ENCODE results near the gene ZCWPW1.
A peak's percentile ranks its signal among the peaks of the same experiment; 100 is the strongest.

Gene ZCWPW1

DNA sequence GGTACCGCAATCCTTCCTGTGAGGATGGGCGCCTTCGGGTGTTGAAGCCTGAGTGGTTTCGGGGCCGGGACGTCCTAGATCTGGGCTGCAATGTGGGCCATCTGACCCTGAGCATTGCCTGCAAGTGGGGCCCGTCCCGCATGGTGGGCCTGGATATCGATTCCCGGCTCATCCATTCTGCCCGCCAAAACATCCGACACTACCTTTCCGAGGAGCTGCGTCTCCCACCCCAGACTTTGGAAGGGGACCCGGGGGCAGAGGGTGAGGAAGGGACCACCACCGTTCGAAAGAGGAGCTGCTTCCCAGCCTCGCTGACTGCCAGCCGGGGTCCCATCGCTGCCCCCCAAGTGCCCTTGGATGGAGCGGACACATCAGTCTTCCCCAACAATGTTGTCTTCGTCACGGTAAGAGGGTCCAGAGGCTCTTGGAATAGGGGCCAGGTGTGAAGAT, 2.8 kb upstream of the ZCWPW1 start:
- peak overlapping the region; percentile 23 for H3K4ac ChIP-seq (ENCODE audit: low read length)
- H3K9me3 ChIP-seq (replicated peaks in 1 of 2; ENCODE audit: control insufficient read depth in 2 of 2, insufficient read depth in 1 of 2, low read depth in 1 of 2, low read length in 2 of 2), result peaks cover 4% of the 10 kb centered on the region in 2 donors
- no CpG with 5 or more reads among the region's 23 CpGs for WGBS, 2 donors (ENCODE audit: extremely low coverage in 2 of 2, insufficient read length in 2 of 2, insufficient replicate concordance in 1 of 2)
- no peak overlapping the region for H2AFZ ChIP-seq (ENCODE audit: low read length)
- peaks cover 0 to 2% (median 0%) of the 10 kb centered on the region in 3 experiments for H3K27me3 ChIP-seq (ENCODE audit: control insufficient read depth in 3 of 3, insufficient read depth in 3 of 3, low read depth in 1 of 3, low read length in 3 of 3)
- no peak overlapping the region for H2BK120ac ChIP-seq (ENCODE audit: low read depth, low read length)
- peaks cover 26 to 30% of the 10 kb centered on the region in 2 donors for H3K4me1 ChIP-seq (ENCODE audit: control insufficient read depth in 2 of 2, insufficient read depth in 1 of 2, low read depth in 1 of 2, low read length in 2 of 2)
- H2BK5ac ChIP-seq (ENCODE audit: low read length), result peak overlapping the region; percentile 96
- peak overlapping the region in 1 of 2 donors; percentile 68 for H3K4me3 ChIP-seq (ENCODE audit: low read length in 2 of 2)
- H3K36me3 ChIP-seq (replicated peaks in 1 of 2; ENCODE audit: control insufficient read depth in 2 of 2, insufficient read depth in 2 of 2, low read length in 2 of 2), result peaks cover 28 to 55% of the 10 kb centered on the region in 2 donors
- peaks cover 16% of the 10 kb centered on the region for H3K79me1 ChIP-seq (ENCODE audit: low read depth, low read length)
- H2AK5ac ChIP-seq (ENCODE audit: low read depth, low read length), result peak overlapping the region; percentile 100
- no peak for DNase-seq (ENCODE audit: low spot score)
- no peak overlapping the region for H3K4me2 ChIP-seq (ENCODE audit: insufficient read depth, low read length, poor library complexity, severe bottlenecking)
- H2BK15ac ChIP-seq (ENCODE audit: low read length), result no peak overlapping the region
- peak overlapping the region; percentile 75 for H4K8ac ChIP-seq (ENCODE audit: low read depth, low read length)
- no peak overlapping the region for H3K14ac ChIP-seq (ENCODE audit: low read length)
- no peak overlapping the region for H3K27ac ChIP-seq (replicated peaks; ENCODE audit: low read length)
- H3K18ac ChIP-seq (ENCODE audit: low read length), result peak overlapping the region; percentile 29
- no peak overlapping the region for H4K91ac ChIP-seq (ENCODE audit: low read depth, low read length, poor library complexity)
- peak overlapping the region; percentile 87 for H3K23ac ChIP-seq (ENCODE audit: low read depth, low read length, poor library complexity)
- peak overlapping the region; percentile 92 for H3K9ac ChIP-seq (ENCODE audit: low read depth, low read length, poor library complexity)
- no peak overlapping the region for H2BK12ac ChIP-seq (ENCODE audit: low read length)

DNA sequence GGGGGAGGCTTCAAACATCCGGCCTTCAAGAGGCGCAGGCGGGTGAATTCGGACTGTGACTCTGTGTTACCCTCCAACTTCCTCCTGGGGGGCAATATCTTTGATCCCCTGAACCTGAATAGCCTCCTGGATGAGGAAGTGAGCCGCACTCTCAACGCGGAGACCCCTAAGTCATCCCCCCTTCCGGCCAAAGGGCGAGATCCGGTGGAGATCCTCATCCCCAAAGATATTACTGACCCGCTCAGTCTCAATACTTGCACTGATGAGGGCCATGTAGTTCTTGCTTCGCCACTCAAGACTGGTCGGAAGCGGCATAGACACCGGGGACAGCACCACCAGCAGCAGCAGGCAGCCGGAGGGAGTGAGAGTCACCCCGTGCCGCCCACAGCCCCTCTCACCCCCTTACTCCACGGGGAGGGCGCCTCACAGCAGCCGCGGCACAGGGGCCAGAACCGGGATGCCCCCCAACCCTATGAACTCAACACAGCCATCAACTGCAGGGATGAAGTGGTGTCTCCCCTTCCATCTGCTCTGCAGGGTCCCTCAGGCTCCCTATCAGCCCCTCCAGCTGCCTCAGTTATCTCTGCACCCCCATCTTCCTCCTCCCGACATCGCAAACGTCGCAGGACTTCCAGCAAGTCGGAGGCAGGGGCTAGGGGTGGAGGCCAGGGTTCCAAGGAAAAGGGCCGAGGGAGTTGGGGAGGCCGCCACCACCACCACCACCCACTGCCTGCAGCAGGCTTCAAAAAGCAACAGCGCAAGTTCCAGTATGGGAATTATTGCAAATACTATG, 2.2 kb upstream of the ZCWPW1 start:
- H3K23ac ChIP-seq (ENCODE audit: low read depth, low read length, poor library complexity), result peak overlapping the region; percentile 87
- peak overlapping the region; percentile 17 for H3K27ac ChIP-seq (replicated peaks; ENCODE audit: low read length)
- H3K4ac ChIP-seq (ENCODE audit: low read length), result peak overlapping the region; percentile 66
- peak overlapping the region; percentile 96 for H2BK5ac ChIP-seq (ENCODE audit: low read length)
- H4K91ac ChIP-seq (ENCODE audit: low read depth, low read length, poor library complexity), result peak overlapping the region; percentile 77
- peaks cover 26 to 30% of the 10 kb centered on the region in 2 donors for H3K4me1 ChIP-seq (ENCODE audit: control insufficient read depth in 2 of 2, insufficient read depth in 1 of 2, low read depth in 1 of 2, low read length in 2 of 2)
- no peak overlapping the region for H2BK120ac ChIP-seq (ENCODE audit: low read depth, low read length)
- peaks cover 4% of the 10 kb centered on the region in 2 donors for H3K9me3 ChIP-seq (replicated peaks in 1 of 2; ENCODE audit: control insufficient read depth in 2 of 2, insufficient read depth in 1 of 2, low read depth in 1 of 2, low read length in 2 of 2)
- no CpG with 5 or more reads among the region's 31 CpGs for WGBS, 2 donors (ENCODE audit: extremely low coverage in 2 of 2, insufficient read length in 2 of 2, insufficient replicate concordance in 1 of 2)
- H3K27me3 ChIP-seq (ENCODE audit: control insufficient read depth in 3 of 3, insufficient read depth in 3 of 3, low read depth in 1 of 3, low read length in 3 of 3), result peaks cover 0 to 2% (median 0%) of the 10 kb centered on the region in 3 experiments
- peak overlapping the region; percentile 76 for H2BK12ac ChIP-seq (ENCODE audit: low read length)
- H2AK5ac ChIP-seq (ENCODE audit: low read depth, low read length), result peak overlapping the region; percentile 100
- H4K8ac ChIP-seq (ENCODE audit: low read depth, low read length), result peak overlapping the region; percentile 75
- DNase-seq (ENCODE audit: low spot score), result no peak
- peak overlapping the region; percentile 90 for H2BK15ac ChIP-seq (ENCODE audit: low read length)
- H3K79me1 ChIP-seq (ENCODE audit: low read depth, low read length), result peaks cover 14% of the 10 kb centered on the region
- H2AFZ ChIP-seq (ENCODE audit: low read length), result no peak overlapping the region
- peak overlapping the region; percentile 100 for H3K18ac ChIP-seq (ENCODE audit: low read length)
- peak overlapping the region; percentile 63 for H3K14ac ChIP-seq (ENCODE audit: low read length)
- peaks cover 28 to 53% of the 10 kb centered on the region in 2 donors for H3K36me3 ChIP-seq (replicated peaks in 1 of 2; ENCODE audit: control insufficient read depth in 2 of 2, insufficient read depth in 2 of 2, low read length in 2 of 2)
- H3K9ac ChIP-seq (ENCODE audit: low read depth, low read length, poor library complexity), result peak overlapping the region; percentile 92
- H3K4me2 ChIP-seq (ENCODE audit: insufficient read depth, low read length, poor library complexity, severe bottlenecking), result peak overlapping the region; percentile 92
- H3K4me3 ChIP-seq (ENCODE audit: low read length in 2 of 2), result peak overlapping the region; percentile 68 to 92

- Histone ChIP-seq H3K4me3 (ENCODE audit: low read length in 2 of 2) (peak within 1 kb of the TSS; percentile 68 to 92), H2BK5ac (ENCODE audit: low read length) (peak within 1 kb of the TSS; percentile 96), H3K4ac (ENCODE audit: low read length) (peak within 1 kb of the TSS; percentile 98), H2AK5ac (ENCODE audit: low read depth, low read length) (peak within 1 kb of the TSS; percentile 100), H2BK120ac (ENCODE audit: low read depth, low read length) (peak within 1 kb of the TSS; percentile 98), H3K14ac (ENCODE audit: low read length) (peak within 1 kb of the TSS; percentile 99), H3K4me1 (ENCODE audit: control insufficient read depth in 2 of 2, insufficient read depth in 1 of 2, low read depth in 1 of 2, low read length in 2 of 2) (peaks cover 23 to 24% of the 10 kb centered on the region in 2 donors), H3K18ac (ENCODE audit: low read length) (peak within 1 kb of the TSS; percentile 100), H3K9ac (ENCODE audit: low read depth, low read length, poor library complexity) (peak within 1 kb of the TSS; percentile 95), H3K79me1 (ENCODE audit: low read depth, low read length) (peaks cover 11% of the 10 kb centered on the region), H4K8ac (ENCODE audit: low read depth, low read length) (peak within 1 kb of the TSS; percentile 94), H3K4me2 (ENCODE audit: insufficient read depth, low read length, poor library complexity, severe bottlenecking) (peak within 1 kb of the TSS; percentile 95), H2AFZ (ENCODE audit: low read length) (peak within 1 kb of the TSS; percentile 94), H3K36me3 (replicated peaks in 1 of 2; ENCODE audit: control insufficient read depth in 2 of 2, insufficient read depth in 2 of 2, low read length in 2 of 2) (peaks cover 28 to 45% of the 10 kb centered on the region in 2 donors), H2BK12ac (ENCODE audit: low read length) (no peak within 1 kb of the TSS), H3K23ac (ENCODE audit: low read depth, low read length, poor library complexity) (peak within 1 kb of the TSS; percentile 100), H3K27ac (replicated peaks; ENCODE audit: low read length) (peak within 1 kb of the TSS; percentile 100), H2BK15ac (ENCODE audit: low read length) (peak within 1 kb of the TSS; percentile 90), H4K91ac (ENCODE audit: low read depth, low read length, poor library complexity) (peak within 1 kb of the TSS; percentile 77), H3K9me3 (replicated peaks in 1 of 2; ENCODE audit: control insufficient read depth in 2 of 2, insufficient read depth in 1 of 2, low read depth in 1 of 2, low read length in 2 of 2) (peaks cover 4% of the 10 kb centered on the region in 2 donors), H3K27me3 (ENCODE audit: control insufficient read depth in 3 of 3, insufficient read depth in 3 of 3, low read depth in 1 of 3, low read length in 3 of 3) (peaks cover 0 to 2% (median 0%) of the 10 kb centered on the region in 3 experiments)
- peak; percentile 97 for DNase-seq (ENCODE audit: low spot score)
- WGBS, 2 donors (ENCODE audit: extremely low coverage in 2 of 2, insufficient read length in 2 of 2, insufficient replicate concordance in 1 of 2), result no CpG with 5 or more reads among the region's 95 CpGs
Observed at GRCh38 chr7:100429637-100430492, 1.4 kb upstream of the ZCWPW1 start, which contains the start of gene MEPCE. Gene MEPCE, plus strand, starts transcription at chr7:100429831. Its CDS starts 188 bp downstream, at chr7:100430019.

All from neuronal stem cell (in vitro differentiated cells).